Peyer's patch (tissue), 4 donors: Measurements from ENCODE around the gene PROSER1.

Experiments used
- CTCF ChIP-seq, 6 experiments: fragments of 450-650 bp in 4 of 6; fragments of 200-600 bp in 2 of 6; sonication (generic) in 1 of 6; IDR thresholded peaks; one replicate each; pipeline ENCODE4 v1.5.1; 2017 to 2019; ENCODE audit warnings: antibody characterized with exemption in 6 of 6, mild to moderate bottlenecking in 3 of 6, moderate library complexity in 1 of 6
- POLR2A ChIP-seq, 2 donors: fragments of 450-650 bp; IDR thresholded peaks; one replicate each; pipeline ENCODE4 v1.5.1; 2017; ENCODE audit warnings: antibody characterized with exemption in 2 of 2, mild to moderate bottlenecking in 2 of 2, moderate library complexity in 2 of 2

- no peak for TF ChIP-seq CTCF (IDR thresholded peaks at IDR 0.05)
- TF ChIP-seq POLR2A (IDR thresholded peaks at IDR 0.05) = no peak
Observed at GRCh38 chr13:39038569-39039030, 711 bp upstream of the PROSER1 start.
